NCI-H1092 treated with DMSO at 0.1 percent for 48 hours (cell line): ENCODE results near the gene NMT2.

Experiments used
- DNase-seq: peaks from one replicate; lab custom pipeline; 2025; lab: John Stamatoyannopoulos, UW

The NMT2 gene

GRCh38 chr10:15092855-15093408, 75.6 kb downstream of the NMT2 start:
- no peak for DNase-seq

- no peak for DNase-seq
Observed at GRCh38 chr10:15091418-15091817, 77.1 kb downstream of the NMT2 start.

GRCh38 chr10:15088428-15089261, 79.8 kb downstream of the NMT2 start, which contains the start of gene ACBD7:
TSS of gene ACBD7 (minus strand) at chr10:15088776. CDS start at chr10:15088728, 48 bp downstream.
- peak; percentile 80 for DNase-seq

GRCh38 chr10:15084502-15084922, 84.0 kb downstream of the NMT2 start:
- no peak for DNase-seq

GRCh38 chr10:15083674-15084501, 84.6 kb downstream of the NMT2 start:
- no peak for DNase-seq

- no peak for DNase-seq
Observed at GRCh38 chr10:15075421-15075820, 93.1 kb downstream of the NMT2 start.

- no peak for DNase-seq
Observed at GRCh38 chr10:15072358-15072757, 96.1 kb downstream of the NMT2 start.

GRCh38 chr10:15069230-15069629, 99.3 kb downstream of the NMT2 start:
- DNase-seq, result no peak

GRCh38 chr10:15068802-15069201, 99.7 kb downstream of the NMT2 start:
- DNase-seq, result no peak

GRCh38 chr10:15067154-15067553, 101.3 kb downstream of the NMT2 start:
- DNase-seq, result no peak

GRCh38 chr10:15060638-15061037, 107.9 kb downstream of the NMT2 start:
- DNase-seq, result no peak

GRCh38 chr10:15059914-15060313, 108.6 kb downstream of the NMT2 start:
- DNase-seq, result no peak

GRCh38 chr10:15058689-15059088, 109.8 kb downstream of the NMT2 start:
- DNase-seq, result no peak
